Measurements from ENCODE around the gene CHMP4A.
"Not testable (repeated sequence)": the region's sequence is repeated elsewhere in the genome, so short reads cannot be mapped to it uniquely, and the experiment has no call there.

The CHMP4A gene

DNA sequence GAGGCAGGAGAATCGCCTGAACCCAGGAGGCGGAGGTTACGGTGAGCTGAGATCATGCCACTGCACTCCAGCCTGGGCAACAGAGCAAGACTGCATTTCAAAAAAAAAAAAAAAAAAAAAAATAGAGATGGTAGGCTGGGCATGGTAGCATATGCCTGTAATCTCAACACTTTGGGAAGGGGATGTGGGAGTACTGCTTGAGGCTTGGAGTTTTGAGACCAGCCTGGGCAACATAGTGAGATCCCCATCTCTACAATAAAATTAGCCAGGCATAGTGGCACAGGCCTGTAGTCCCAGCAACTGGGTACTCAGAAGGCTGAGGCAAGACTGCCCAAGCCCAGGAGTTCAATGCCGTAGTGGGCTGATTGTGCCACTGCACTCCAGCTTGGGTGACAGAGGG lies 9.7 kb upstream of the CHMP4A start:
- DNase-seq (ENCODE audit: low read depth) = not testable (repeated sequence)

DNA sequence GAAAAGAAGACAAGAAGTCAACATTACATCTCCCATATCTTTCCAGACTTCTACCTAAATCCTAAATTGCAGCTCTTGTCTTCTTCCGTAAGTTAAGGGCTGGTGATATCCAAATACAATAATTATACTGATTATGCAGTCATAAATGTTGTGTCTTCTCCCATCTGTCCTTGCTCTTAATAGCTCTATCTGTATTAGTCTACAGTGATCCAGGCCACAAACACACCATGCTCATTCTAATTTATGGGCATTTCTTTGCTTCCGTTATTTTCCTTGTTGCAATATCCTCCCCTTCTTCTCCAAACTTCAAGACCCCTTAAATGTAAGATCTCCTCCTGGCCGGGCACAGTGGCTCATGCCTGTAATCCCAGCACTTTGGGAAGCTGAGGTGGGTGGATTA lies 6.2 kb upstream of the CHMP4A start:
- no peak for DNase-seq (ENCODE audit: low read depth)

DNA sequence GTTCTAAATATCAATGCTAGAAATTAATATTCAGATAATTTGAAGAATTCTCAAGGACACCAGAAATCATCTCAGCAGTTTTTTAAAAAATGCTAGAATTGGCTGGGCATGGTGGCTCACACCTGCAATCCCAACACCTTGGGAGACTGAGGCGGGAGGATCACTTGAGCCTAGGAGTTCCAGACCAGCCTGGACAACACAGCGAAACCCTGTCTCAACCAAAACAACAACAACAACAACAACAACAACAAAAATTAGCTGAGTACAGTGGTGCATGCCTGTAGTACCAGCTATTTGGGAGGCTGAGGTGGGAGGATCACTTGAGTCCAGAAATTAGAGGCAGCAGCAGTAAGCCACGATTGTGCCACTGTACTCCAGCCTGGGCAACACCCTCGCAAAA lies 5.8 kb upstream of the CHMP4A start:
- no peak for DNase-seq (ENCODE audit: low read depth)

DNA sequence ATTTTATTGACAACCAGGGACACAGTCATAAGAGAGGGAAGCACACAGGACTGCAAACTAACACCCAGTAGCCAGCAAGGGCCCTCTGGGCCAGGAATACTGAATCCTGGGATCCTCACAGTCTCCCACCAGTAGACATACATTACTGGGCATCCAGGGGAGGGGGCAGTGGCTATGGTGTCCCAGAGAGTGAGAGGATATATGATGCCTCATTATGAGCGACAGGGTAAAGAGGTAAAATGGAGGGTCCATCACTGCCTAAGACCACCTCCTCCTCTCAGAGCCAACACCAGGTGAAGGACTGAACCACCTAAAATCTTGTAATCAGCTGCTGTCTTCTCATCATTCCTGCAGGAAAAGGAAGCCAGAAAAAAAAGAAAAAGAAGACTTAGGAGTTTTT lies 3.6 kb upstream of the CHMP4A start:
- not testable (repeated sequence) for DNase-seq (ENCODE audit: low read depth)

GRCh38 chr14:24216345-24216699 lies 3.0 kb upstream of the CHMP4A start:
- DNase-seq (ENCODE audit: low read depth) = no peak

GRCh38 chr14:24215495-24216344 lies 2.4 kb upstream of the CHMP4A start, which contains the start of gene MDP1:
Gene MDP1 (minus strand): TSS chr14:24216066. CDS start chr14:24215955, 111 bp downstream.
- DNase-seq (ENCODE audit: low read depth) = peak; percentile 65

DNA sequence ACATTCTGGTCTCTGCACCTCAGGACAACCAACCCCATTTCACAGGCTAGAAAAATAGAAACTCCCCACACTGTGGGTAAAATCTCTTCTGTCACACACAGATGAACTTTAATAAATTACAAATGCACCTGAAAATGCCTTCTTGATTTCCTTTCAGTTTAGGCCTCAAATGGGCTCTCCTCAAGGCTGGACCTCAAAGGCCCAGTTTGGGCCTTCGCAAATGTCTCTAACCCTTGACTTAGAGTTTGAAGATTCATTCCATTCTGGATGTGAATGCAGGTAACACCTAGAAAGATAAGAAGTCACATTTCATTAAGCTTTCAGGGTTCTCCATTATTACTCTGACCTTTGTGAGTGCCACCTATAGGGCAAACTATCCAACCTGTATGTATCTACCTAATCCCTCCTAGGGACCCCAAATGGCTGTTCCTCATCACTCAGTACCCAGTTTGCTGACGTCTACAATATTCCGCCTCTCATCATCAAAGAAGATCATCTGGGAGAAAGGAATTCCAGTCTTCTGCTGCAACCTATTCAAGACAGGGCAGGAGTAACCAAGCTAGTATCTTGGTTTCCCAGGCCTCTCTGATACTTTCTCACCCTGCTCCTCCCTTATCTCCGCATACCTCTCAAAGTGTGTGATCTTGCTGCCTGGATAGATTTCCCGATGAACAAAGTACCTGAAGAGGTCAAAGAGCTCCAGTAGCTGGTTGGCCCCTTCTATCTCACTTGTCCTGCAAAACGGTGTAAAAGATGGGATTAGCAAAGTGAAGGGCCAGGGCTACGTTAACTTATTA lies 776 bp upstream of the CHMP4A start:
- no peak for DNase-seq (ENCODE audit: low read depth)

GRCh38 chr14:24211311-24211710 lies 2.0 kb downstream of the CHMP4A start:
- DNase-seq (ENCODE audit: low read depth) = no peak

DNA sequence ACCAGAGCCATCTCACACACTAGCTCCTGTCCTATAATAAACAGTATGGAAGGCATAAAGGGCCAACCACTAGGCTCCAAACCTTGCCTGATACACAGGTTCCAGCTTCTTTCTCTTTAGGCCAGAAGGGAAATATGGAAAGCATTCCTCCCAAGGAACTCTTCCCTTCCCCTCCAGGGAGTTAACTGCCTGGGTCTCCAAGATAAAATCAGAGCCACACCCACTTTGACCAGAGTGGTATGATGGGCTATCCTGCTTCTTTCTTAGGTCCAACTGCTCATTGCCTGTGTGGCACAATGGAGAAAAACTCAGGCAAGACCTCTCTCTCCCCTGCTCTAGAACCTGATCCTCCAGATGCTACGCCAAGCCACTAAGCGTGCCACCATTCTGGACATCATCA lies 5.7 kb downstream of the CHMP4A start:
- DNase-seq (ENCODE audit: low read depth) = no peak

GRCh38 chr14:24207104-24207551 lies 6.2 kb downstream of the CHMP4A start:
- no peak for DNase-seq (ENCODE audit: low read depth)

DNA sequence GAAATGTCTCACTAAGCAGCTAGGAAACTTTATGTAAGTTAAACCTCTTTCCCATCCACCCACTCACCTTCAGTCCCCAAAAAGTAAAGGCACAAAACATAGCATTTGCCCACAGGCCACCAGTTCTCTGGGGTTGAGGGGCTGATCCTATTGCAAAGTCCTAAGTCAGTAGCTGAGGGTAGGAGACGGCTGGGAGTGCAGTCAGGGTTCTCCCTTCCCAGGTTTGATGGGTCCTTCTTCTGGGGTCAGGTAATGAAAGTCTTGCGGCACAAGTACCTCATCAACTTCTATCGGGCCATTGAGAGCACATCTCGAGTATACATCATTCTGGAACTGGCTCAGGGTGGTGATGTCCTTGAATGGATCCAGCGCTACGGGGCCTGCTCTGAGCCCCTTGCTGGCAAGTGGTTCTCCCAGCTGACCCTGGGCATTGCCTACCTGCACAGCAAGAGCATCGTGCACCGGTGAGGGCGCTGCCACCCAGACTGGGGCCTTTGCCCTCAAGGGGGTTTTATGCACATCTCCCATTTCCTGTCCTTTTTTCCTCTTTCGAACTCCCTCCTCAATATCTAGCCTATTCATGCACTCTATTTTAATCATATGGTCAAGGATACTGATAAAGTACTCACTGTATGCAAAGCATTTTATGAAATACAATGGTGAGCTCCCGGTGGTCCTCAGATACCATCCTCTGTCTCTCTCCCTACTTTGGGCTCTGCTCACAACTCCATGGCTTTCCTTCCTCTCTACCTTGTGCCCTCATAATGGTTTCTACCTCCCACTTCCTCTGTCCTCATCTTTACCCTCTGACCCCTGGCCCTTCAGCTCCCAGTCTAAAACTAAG lies 6.8 kb downstream of the CHMP4A start:
- no peak for DNase-seq (ENCODE audit: low read depth)

DNA sequence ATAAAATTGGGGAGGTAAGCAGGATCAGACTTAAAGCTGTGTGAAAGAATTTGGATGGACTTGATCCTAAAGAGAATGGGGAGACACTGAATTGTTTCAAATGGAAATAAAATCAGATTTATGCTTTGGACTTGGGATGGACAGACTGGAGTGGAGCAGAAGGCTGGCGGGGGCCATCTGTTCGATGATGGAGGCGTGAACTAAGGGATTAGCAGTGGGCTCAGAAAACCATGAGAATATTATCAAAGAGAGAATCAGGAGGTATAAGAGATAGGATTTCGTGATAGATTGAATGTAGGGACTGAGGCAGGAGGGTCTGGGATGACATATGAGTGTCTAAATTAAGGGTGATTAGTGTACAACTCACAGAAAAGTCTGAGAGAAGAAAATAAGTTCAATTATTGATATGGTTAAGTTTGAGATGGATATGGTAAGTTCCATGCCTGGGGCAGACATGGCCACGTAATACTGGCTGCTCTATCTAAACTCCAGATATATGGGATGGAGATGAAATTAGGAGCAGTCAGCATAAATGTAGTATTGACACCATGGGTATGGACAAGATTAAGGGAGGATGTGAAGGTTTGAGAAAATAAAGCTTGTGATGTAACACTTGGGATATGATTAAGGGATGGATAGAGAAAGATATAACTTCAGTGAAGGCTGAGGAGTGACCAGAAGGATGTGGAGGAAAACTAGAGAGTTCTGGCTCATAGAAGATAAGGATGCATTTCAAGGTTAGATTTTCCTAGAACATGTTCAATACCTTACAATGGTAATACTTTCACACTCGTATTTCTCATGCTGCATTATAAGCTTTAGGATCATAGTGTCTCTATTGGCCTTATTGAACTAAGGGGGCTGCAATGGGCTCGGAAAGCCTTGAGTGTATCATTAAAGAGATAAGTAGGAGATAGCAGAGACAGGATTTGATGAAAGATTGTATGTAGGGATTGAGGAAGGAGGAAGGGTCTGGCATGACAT lies 8.8 kb downstream of the CHMP4A start:
- DNase-seq (ENCODE audit: low read depth) = no peak

- not testable (repeated sequence) for DNase-seq (ENCODE audit: low read depth)
Measured at GRCh38 chr14:24203249-24203886, 9.9 kb downstream of the CHMP4A start.

DNA sequence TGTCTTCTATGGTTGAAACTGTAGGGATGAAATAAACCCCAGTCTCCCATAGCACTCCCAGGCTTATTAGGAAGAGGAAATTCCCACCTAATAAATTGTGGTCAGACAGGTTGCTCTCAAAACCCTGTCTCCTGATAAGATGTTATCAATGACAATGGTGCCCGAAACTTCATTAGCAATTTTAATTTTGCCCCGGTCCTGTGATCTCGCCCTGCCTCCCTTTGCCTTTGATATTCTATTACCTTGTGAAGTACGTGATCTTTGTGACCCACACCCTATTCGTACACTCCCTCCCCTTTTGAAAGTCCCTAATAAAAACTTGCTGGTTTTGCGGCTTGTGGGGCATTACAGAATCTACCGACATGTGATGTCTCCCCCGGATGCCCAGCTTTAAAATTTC lies 10.8 kb downstream of the CHMP4A start:
- DNase-seq (ENCODE audit: low read depth) = not testable (repeated sequence)

DNA sequence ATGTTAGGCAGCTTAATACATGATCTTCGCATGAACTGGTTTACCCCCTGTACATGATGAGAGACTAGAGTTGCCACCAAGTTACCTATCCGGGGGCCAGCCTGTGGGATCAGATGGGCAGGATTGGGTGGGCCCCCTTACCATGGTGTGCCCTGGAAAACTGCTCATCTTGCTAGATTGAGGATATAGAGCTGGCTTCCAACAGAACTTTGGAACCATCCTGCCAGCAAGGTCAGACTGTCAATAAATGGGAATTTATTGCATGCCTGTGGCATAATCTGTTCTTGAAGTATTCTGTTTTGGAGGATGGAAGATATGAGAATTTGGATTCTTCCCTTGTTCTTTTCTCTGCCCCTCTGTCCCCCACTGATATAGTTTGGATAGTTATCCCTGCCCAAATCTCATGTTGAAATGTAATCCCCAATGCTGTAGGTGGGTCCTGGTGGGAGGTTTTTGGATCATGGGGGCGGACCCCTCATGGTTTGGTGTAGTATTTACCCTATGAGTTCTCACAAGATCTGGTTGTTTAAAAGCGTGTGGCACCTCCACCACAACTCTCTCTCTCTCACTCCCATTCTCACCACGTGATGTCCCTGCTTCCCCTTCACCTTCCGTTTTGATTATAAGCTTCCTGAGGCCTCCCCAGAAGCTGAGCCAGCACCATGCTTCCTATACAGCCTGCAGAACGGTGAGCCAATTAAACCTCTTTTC lies 14.3 kb downstream of the CHMP4A start:
- no peak for DNase-seq (ENCODE audit: low read depth)

DNA sequence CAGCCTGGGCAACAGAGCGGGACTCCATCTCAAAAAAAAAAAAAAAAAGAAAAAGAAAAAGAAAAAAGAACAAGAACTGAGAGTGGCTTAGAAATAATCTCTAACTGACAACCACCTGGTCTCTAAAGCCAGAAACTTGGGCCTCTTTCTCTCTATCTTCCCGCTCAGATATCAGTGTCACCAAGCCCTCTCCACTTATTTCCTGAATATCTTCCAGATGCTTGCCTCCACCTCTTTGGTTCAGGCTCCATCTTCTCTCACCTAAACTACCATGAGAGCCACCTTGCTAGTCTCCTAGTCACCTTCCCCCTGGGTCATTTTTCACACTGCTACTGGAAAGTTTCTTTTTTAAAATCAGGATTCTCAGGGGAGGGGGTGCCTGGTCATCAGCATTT lies 16.2 kb downstream of the CHMP4A start:
- no peak for DNase-seq (ENCODE audit: low read depth)

- no peak for DNase-seq (ENCODE audit: low read depth)
Measured at GRCh38 chr14:24196071-24197055, 16.9 kb downstream of the CHMP4A start.

DNA sequence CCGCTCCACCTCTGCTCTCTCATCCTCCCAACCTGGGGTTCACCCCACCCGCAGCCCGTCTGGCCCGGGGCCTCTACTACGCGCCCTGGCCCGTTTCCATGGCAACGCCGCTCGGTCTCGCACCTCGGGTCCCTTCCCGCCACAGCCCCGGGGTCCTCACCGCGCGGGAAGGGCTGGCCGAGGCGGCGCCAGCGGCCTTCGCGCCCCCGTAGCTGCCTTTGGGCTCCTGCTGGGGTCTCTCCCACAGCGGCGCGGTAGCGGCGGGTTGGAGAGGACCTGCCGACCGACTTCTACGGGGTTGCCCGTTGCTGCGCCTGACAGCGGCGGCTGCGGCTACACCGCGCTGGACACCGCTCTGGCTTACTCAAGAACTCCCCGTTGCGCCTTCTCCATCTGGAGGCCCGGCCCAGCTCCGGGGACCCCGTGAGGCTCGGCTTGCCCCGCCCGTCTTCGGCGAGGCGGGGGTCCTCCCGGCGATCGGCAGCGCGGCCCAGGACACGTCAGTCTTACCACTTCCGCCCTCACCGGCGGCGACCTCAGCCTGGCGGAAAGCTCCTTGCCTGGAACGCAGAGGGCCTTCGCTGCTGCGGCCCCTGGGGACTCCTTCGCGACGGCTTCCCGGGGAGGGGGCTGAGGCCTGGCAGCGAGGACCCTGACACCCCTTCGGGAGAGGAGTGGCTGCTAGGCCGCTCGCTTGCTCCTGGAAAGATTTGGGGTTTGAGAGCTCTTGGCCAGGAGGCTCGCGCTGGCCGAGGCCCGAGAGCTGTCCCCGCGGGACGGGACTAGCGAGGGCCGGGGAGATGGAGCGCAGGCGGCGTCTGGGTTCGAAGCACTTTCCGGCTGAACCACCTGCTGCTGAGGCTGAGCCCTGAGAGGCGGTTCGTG lies 17.9 kb downstream of the CHMP4A start, which contains the start of gene TM9SF1:
Gene TM9SF1, minus strand, starts transcription at position 256 of the 885 bp plus-strand sequence. CDS start 422 bp downstream, outside the sequence.
- DNase-seq (ENCODE audit: low read depth) = peak; percentile 68

Data from GM04504 (cell line).